ENCODE data around the gene CD59. TPM values are rescaled to one million over a fixed set of nuclear protein-coding genes. Genes with fewer than 3 reads are reported as not detected.
"Not testable (repeated sequence)": the region's sequence is repeated elsewhere in the genome, so short reads cannot be mapped to it uniquely, and the experiment has no call there.

The CD59 gene
- total RNA-seq, 1 donor from 2014 or later, result 1,194 TPM

- DNase-seq (ENCODE audit: extremely low read depth, low read depth, low spot score), result no peak
Measured at GRCh38 chr11:33743291-33743690, 7.1 kb upstream of the CD59 start.

GRCh38 chr11:33742249-33742851 is 6.1 kb upstream of the CD59 start:
- DNase-seq (ENCODE audit: extremely low read depth, low read depth, low spot score), result no peak

- no peak for DNase-seq (ENCODE audit: extremely low read depth, low read depth, low spot score)
Measured at GRCh38 chr11:33741806-33742205, 5.6 kb upstream of the CD59 start.

- no peak for DNase-seq (ENCODE audit: extremely low read depth, low read depth, low spot score)
Measured at GRCh38 chr11:33737362-33737821, 1.2 kb upstream of the CD59 start.

- DNase-seq (ENCODE audit: extremely low read depth, low read depth, low spot score), result no peak
Measured at GRCh38 chr11:33735271-33736147, 714 bp downstream of the CD59 start.

- DNase-seq (ENCODE audit: extremely low read depth, low read depth, low spot score), result no peak
Measured at GRCh38 chr11:33734441-33735270, 1.6 kb downstream of the CD59 start.

GRCh38 chr11:33733980-33734379 is 2.2 kb downstream of the CD59 start:
- no peak for DNase-seq (ENCODE audit: extremely low read depth, low read depth, low spot score)

- DNase-seq (ENCODE audit: extremely low read depth, low read depth, low spot score), result no peak
Measured at GRCh38 chr11:33731723-33732531, 4.3 kb downstream of the CD59 start.

- no peak for DNase-seq (ENCODE audit: extremely low read depth, low read depth, low spot score)
Measured at GRCh38 chr11:33730716-33731115, 5.5 kb downstream of the CD59 start.

- not testable (repeated sequence) for DNase-seq (ENCODE audit: extremely low read depth, low read depth, low spot score)
Measured at GRCh38 chr11:33729072-33729664, 7.1 kb downstream of the CD59 start.

GRCh38 chr11:33727539-33727938 is 8.7 kb downstream of the CD59 start:
- not testable (repeated sequence) for DNase-seq (ENCODE audit: extremely low read depth, low read depth, low spot score)

GRCh38 chr11:33725496-33725895 is 10.7 kb downstream of the CD59 start:
- no peak for DNase-seq (ENCODE audit: extremely low read depth, low read depth, low spot score)

GRCh38 chr11:33724644-33725035 is 11.6 kb downstream of the CD59 start:
- DNase-seq (ENCODE audit: extremely low read depth, low read depth, low spot score), result no peak

GRCh38 chr11:33723238-33723881 is 12.9 kb downstream of the CD59 start:
- peak; percentile 96 for DNase-seq (ENCODE audit: extremely low read depth, low read depth, low spot score)

GRCh38 chr11:33722590-33723234 is 13.5 kb downstream of the CD59 start:
- no peak for DNase-seq (ENCODE audit: extremely low read depth, low read depth, low spot score)

GRCh38 chr11:33721984-33722383 is 14.2 kb downstream of the CD59 start:
- DNase-seq (ENCODE audit: extremely low read depth, low read depth, low spot score), result no peak

GRCh38 chr11:33721426-33721825 is 14.8 kb downstream of the CD59 start:
- no peak for DNase-seq (ENCODE audit: extremely low read depth, low read depth, low spot score)

- no peak for DNase-seq (ENCODE audit: extremely low read depth, low read depth, low spot score)
Measured at GRCh38 chr11:33719587-33719986, 16.6 kb downstream of the CD59 start.

GRCh38 chr11:33718440-33718839 is 17.8 kb downstream of the CD59 start:
- DNase-seq (ENCODE audit: extremely low read depth, low read depth, low spot score), result no peak

Measured in glomerular endothelial cell (primary cell).